GM10847 (cell line): ENCODE measurements around the gene CADM1.

Experiments used
- POLR2A ChIP-seq: IDR thresholded peaks from 2 replicates; pipeline ENCODE4 v1.6.1; 2011; ENCODE audit not compliant: insufficient read length; ENCODE audit errors: extremely low read depth

CADM1 gene

GRCh38 chr11:115500547-115501501 lies 3.4 kb downstream of the CADM1 start:
- TF ChIP-seq POLR2A = no peak

- TF ChIP-seq POLR2A = no peak
Measured at GRCh38 chr11:115499891-115500290, 4.3 kb downstream of the CADM1 start.

- TF ChIP-seq POLR2A = no peak
Measured at GRCh38 chr11:115499241-115499799, 4.9 kb downstream of the CADM1 start.

DNA sequence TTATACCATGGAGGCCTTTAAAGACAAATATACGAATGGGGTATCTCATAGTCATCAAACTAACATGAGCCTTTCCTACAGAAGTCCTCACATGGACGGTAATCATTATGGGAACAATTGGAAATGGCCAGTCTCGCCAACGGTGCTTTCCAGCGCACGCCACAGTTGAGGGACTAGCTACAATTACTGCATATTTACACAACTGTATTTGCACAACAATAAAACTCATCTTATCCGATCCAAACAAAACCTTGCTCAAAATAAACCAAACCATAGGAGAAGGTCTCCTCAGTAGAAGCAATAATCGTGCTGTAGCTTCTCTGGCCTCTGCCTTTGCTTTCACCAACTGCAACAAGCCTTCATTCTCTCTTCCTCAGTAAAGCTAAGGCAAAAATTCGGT lies 5.9 kb downstream of the CADM1 start:
- TF ChIP-seq POLR2A = no peak

DNA sequence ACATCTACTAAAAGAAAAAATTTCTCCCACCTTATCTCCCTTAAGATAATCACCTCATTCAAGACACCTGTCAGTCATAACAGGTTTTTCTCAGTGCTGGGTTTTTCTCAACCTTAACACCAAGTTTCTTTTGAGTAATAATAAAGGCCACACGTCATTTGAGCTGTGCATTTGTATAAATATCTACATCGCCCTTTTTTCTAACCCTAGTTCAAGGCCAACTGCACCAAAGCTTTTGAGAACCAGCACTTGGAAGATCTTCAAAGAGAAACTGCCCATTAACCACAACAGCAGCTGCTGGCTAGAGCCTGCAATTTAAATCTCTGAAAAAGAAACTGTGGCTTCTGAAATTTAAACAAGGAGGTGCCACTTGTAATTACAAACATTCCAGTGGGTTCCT lies 6.9 kb downstream of the CADM1 start:
- TF ChIP-seq POLR2A = no peak

DNA sequence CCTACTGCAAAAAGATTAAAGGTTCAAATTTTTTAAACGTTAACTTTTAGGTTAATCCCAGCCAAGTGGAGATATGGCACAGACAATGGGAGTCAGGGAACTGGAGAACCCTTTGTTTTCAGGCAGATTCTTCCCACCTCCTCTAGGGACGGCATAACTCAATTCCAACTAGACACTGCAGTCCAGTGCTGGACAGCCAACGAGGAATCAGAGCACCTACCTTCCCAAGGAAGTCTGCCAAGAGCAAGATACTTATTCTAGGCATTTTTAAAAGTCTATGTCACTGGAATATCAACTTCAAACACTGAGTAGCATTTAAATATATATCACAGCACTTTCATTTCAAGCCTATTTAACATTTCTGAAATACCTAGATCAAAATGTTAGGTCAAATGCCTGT lies 7.3 kb downstream of the CADM1 start:
- no peak for TF ChIP-seq POLR2A

DNA sequence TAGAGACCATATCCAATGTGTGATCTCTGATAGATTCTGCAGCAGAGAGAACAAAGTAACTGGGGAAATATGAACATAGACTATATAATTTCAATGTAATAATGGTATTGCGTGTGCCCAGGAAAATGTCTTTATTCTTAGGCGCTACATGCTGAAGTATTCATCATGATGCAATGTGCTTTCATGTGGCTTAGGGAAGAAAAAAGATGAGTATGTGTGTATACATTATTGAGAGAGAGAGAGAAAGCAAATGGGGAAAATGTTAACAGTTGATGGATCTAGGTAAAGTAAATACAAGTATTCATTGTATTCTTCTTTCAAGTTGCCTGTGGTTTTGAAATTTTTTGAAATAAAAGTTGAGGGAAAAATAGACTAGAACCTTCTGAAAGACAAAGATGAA lies 10.3 kb downstream of the CADM1 start:
- TF ChIP-seq POLR2A = no peak

DNA sequence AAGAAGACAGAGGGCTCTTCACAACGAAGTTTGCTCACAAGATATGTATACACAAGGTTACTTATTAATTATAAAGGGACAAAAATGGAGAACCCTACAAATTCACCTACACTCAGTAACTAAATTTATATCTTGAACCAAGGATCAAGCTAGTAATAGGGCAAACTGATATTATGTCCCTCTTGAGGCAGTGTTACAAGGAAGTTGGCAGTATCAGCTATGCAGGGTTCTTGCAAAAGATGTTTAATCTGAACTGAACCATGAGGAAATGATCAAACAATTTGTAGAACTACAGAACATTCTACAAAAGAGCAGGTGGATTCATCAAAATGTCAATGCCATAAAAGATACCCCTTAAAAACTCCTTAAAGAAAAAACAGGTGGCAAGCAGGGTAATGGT lies 10.7 kb downstream of the CADM1 start:
- TF ChIP-seq POLR2A = no peak

DNA sequence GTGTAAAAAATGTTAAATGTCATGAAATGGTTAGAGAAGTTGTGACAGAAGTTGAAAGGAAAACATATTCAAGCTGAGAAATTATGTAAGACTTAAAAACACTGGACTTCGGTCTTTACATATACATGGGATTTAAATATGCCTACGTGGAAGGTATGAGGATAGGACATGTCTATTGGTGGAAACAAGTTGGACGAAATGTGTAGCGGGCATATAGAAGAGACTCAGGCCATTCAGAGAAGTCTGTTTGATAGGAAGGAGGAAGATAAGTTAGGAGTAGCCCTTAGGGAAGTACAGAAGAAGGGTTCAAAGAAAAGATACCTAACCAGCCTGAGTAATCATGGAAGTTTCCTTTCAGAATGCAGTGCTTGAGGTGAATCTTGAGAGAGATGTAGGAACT lies 14.7 kb downstream of the CADM1 start:
- TF ChIP-seq POLR2A = no peak

DNA sequence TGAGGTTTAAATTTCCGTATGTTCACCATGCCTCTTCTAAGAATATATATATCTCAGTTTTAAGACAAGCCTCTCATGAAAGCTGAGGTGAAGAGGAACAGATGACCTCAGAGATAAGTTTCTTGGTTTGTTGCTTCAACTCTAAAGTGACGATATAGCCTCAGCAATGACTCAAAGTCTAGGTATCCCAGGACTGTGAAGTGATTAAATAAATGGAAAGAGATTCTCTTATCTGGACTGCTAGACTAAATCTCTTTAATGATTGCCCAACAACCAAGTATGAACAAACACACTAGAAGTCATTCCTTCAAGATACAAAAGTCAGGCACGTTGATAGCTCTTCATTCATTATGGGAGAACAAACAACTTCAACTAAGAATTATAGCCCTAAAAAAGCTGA lies 15.3 kb downstream of the CADM1 start:
- no peak for TF ChIP-seq POLR2A

GRCh38 chr11:115481528-115481927 lies 22.7 kb downstream of the CADM1 start:
- TF ChIP-seq POLR2A = no peak

DNA sequence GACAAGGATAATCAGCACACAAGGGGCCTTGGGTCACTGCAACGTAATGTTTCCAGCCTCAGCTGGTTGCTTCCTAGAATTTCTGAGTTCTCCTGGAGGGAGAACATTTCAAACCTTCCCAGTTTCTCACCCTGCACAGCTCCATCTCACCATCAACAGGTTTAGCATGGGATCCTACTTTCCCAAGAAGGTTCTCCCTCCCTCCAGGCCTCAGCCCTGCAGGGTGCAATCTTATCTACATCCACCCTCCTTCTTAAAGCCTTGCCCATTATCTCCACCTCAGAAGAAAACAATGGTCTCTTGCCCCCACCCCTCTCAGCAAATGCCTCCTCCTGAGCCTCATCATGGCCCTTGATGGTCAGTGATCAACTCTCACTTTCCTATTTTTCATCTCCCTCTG lies 23.6 kb downstream of the CADM1 start:
- no peak for TF ChIP-seq POLR2A

DNA sequence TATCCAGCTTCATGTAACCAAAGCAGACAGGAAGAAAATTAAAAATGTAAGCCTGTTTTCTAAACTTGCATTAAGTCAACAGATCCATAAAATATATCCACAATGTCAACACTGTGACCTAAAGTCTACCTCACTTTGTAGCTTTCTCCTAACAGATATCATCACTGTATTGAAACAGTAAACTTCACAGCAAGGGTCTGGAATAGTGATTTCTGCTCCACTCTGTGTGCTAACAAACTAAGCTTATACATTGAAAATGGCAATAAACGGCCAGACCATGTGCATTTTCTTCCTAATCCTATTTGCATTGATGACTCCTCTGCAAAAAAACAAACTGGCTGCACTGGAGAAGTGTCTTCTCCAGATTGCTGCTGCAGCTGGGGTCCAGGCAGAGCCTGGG lies 26.8 kb downstream of the CADM1 start:
- TF ChIP-seq POLR2A = no peak

DNA sequence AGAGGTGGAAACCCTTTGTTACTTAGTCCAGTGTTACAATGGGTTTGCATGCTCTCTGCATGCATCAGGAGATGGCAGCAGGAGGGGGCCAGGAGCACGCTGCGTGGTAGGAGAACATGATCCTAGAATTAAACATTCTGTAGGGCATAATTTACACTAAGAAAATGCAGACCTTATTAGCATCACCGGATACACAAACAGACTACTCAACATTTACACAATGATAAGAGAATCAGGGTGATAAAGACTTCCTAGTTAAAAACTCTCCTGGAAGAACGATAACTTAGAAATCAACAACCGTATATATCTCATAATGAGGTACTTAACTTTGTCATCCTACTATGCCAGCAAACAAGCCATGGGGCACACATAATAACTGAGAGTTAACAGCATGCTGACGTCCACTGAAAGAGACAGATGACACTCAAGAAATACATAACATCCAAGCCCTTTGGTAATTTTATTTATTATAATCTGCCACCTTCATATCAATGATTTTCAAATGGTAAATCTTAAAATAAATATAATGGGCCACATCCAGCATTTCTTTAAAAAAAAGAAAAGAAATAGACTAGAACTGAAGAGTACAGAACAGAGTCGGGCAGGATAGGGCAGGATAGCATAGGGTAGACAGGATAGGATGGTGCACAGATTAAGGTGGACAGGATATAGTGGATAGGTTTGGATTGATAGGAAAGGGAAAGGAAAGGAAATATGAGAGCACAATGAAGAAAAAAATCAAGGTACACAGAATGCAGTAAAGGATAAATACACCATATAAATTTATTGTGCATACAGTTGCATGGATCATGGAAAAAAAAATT lies 27.5 kb downstream of the CADM1 start:
- TF ChIP-seq POLR2A = no peak

GRCh38 chr11:115475564-115475963 lies 28.7 kb downstream of the CADM1 start:
- no peak for TF ChIP-seq POLR2A

GRCh38 chr11:115473167-115473566 lies 31.0 kb downstream of the CADM1 start:
- no peak for TF ChIP-seq POLR2A
